ENCODE measurements around the gene ACLY. TPM values are rescaled to one million over a fixed set of nuclear protein-coding genes. Genes with fewer than 3 reads are reported as not detected.

The ACLY gene
- total and polyA plus RNA-seq, 2 of the 13 experiments (the other 11 are each of a cell fraction or from before 2014, with no cell fraction given) = 111 to 218 TPM

DNA sequence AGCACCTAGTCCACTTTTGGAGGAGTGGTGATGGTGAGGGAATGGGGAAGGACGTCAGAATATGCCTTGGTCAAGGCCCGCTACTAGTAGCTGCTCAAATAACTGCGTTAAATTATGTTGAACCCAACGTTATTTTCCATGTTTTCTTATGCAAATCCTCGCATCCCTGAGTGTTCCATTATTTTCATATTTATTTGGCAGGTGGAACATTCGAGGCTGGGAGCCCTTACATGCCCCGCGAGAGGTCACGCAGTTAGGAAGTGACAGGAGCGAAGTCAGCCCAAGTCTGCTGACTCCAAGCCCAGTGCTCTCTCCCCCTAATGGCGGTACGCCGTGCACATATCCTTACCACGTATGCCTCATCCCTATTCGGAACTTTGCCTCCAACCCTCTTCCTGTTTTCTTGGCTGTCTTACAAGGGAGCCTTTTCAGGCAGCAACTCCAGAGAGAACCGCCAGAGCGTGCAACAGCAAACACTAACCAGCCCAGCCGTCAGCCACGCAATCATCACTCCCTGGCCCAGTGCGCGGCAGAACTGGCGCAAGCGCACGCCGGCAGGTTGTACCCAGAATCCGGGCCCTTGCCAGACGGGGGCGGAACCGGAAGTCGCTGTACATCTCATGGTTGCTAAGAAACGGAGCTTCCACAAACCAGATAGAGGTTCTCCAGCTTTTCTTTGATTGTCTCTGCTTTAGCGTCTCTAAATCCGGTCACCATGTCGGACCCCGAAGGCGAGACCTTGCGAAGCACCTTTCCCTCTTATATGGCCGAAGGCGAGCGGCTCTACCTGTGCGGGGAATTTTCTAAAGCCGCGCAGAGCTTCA, 11.5 kb upstream of the ACLY start, which contains the start of gene ODAD4 (continued):
- TF ChIP-seq ZNF564 (CRISPR knock-in tag; IDR thresholded peaks at IDR 0.05) = peak; percentile 87; the same call in 1 of the 2 replicates
- TF ChIP-seq, protein P1, sequence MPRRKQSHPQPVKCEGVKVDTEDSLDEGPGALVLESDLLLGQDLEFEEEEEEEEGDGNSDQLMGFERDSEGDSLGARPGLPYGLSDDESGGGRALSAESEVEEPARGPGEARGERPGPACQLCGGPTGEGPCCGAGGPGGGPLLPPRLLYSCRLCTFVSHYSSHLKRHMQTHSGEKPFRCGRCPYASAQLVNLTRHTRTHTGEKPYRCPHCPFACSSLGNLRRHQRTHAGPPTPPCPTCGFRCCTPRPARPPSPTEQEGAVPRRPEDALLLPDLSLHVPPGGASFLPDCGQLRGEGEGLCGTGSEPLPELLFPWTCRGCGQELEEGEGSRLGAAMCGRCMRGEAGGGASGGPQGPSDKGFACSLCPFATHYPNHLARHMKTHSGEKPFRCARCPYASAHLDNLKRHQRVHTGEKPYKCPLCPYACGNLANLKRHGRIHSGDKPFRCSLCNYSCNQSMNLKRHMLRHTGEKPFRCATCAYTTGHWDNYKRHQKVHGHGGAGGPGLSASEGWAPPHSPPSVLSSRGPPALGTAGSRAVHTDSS (CRISPR knock-in tag; conservative IDR thresholded peaks at IDR 0.05) = 0 out of 2 replicates have a peak, but pooled peaks have one; percentile 61
- no peak; the same call in 1 of the 2 replicates for TF ChIP-seq ZNF644 (CRISPR knock-in tag; IDR thresholded peaks at IDR 0.05; ENCODE audit: low read depth)
- no peak for TF ChIP-seq MAFG (CRISPR knock-in tag; IDR thresholded peaks at IDR 0.05)
- TF ChIP-seq NFIC (IDR thresholded peaks at IDR 0.05; ENCODE audit: low read length) = no peak; the same call in 1 of the 2 replicates
- TF ChIP-seq, protein P2, sequence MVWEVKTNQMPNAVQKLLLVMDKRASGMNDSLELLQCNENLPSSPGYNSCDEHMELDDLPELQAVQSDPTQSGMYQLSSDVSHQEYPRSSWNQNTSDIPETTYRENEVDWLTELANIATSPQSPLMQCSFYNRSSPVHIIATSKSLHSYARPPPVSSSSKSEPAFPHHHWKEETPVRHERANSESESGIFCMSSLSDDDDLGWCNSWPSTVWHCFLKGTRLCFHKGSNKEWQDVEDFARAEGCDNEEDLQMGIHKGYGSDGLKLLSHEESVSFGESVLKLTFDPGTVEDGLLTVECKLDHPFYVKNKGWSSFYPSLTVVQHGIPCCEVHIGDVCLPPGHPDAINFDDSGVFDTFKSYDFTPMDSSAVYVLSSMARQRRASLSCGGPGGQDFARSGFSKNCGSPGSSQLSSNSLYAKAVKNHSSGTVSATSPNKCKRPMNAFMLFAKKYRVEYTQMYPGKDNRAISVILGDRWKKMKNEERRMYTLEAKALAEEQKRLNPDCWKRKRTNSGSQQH (CRISPR knock-in tag; IDR thresholded peaks at IDR 0.05; ENCODE audit: low read depth) = peak; percentile 57; the same call in 1 of the 2 replicates
- no peak for TF ChIP-seq EZH2 (conservative IDR thresholded peaks at IDR 0.05; ENCODE audit: low read depth, low read length)
- 0 out of 2 replicates have a peak, but pooled peaks have one; percentile 24 for TF ChIP-seq HES4 (CRISPR knock-in tag; IDR thresholded peaks at IDR 0.05; ENCODE audit: borderline replicate concordance)
- peak; percentile 97 for TF ChIP-seq SAP130 (CRISPR knock-in tag; IDR thresholded peaks at IDR 0.05; ENCODE audit: low read depth)
- TF ChIP-seq, protein P3, sequence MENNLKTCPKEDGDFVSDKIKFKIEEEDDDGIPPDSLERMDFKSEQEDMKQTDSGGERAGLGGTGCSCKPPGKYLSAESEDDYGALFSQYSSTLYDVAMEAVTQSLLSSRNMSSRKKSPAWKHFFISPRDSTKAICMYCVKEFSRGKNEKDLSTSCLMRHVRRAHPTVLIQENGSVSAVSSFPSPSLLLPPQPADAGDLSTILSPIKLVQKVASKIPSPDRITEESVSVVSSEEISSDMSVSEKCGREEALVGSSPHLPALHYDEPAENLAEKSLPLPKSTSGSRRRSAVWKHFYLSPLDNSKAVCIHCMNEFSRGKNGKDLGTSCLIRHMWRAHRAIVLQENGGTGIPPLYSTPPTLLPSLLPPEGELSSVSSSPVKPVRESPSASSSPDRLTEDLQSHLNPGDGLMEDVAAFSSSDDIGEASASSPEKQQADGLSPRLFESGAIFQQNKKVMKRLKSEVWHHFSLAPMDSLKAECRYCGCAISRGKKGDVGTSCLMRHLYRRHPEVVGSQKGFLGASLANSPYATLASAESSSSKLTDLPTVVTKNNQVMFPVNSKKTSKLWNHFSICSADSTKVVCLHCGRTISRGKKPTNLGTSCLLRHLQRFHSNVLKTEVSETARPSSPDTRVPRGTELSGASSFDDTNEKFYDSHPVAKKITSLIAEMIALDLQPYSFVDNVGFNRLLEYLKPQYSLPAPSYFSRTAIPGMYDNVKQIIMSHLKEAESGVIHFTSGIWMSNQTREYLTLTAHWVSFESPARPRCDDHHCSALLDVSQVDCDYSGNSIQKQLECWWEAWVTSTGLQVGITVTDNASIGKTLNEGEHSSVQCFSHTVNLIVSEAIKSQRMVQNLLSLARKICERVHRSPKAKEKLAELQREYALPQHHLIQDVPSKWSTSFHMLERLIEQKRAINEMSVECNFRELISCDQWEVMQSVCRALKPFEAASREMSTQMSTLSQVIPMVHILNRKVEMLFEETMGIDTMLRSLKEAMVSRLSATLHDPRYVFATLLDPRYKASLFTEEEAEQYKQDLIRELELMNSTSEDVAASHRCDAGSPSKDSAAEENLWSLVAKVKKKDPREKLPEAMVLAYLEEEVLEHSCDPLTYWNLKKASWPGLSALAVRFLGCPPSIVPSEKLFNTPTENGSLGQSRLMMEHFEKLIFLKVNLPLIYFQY (CRISPR knock-in tag; IDR thresholded peaks at IDR 0.05; ENCODE audit: borderline replicate concordance) = peak; percentile 92; the same call in 1 of the 2 replicates
- TF ChIP-seq MBNL3 (CRISPR knock-in tag; conservative IDR thresholded peaks at IDR 0.05) = no peak
- peak; percentile 87; the same call in 1 of the 2 replicates for TF ChIP-seq MIXL1 (CRISPR knock-in tag; IDR thresholded peaks at IDR 0.05)
- TF ChIP-seq ERF (CRISPR knock-in tag; IDR thresholded peaks at IDR 0.05) = peak; percentile 97
- peak; percentile 94 for TF ChIP-seq TGIF2 (CRISPR knock-in tag; IDR thresholded peaks at IDR 0.05)
- TF ChIP-seq YEATS2 (CRISPR knock-in tag; IDR thresholded peaks at IDR 0.05; ENCODE audit: borderline replicate concordance) = peak; percentile 92
- TF ChIP-seq ZNF572 (CRISPR knock-in tag; IDR thresholded peaks at IDR 0.05) = peak; percentile 73; the same call in 1 of the 2 replicates
- TF ChIP-seq, protein P4, sequence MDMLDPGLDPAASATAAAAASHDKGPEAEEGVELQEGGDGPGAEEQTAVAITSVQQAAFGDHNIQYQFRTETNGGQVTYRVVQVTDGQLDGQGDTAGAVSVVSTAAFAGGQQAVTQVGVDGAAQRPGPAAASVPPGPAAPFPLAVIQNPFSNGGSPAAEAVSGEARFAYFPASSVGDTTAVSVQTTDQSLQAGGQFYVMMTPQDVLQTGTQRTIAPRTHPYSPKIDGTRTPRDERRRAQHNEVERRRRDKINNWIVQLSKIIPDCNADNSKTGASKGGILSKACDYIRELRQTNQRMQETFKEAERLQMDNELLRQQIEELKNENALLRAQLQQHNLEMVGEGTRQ (IDR thresholded peaks at IDR 0.05; ENCODE audit: low read depth, low read length) = no peak
- TF ChIP-seq, protein P4 (CRISPR knock-in tag; IDR thresholded peaks at IDR 0.05; ENCODE audit: borderline replicate concordance) = no peak; the same call in 1 of the 2 replicates
- TF ChIP-seq TOE1 (CRISPR knock-in tag; IDR thresholded peaks at IDR 0.05) = peak; percentile 84; the same call in 1 of the 2 replicates
- no peak for TF ChIP-seq ZNF775 (CRISPR knock-in tag; IDR thresholded peaks at IDR 0.05; ENCODE audit: borderline replicate concordance)
- no peak for TF ChIP-seq HDAC6 (IDR thresholded peaks at IDR 0.05; ENCODE audit: low read depth, low read length)

Measured in HepG2 (cell line).